Caco-2 (cell line): ENCODE results near the gene GNAO1. TPM values are rescaled to one million over a fixed set of nuclear protein-coding genes. Genes with fewer than 3 reads are reported as not detected.

Experiments used
- BruUV-seq: library from RNA; stranded (reverse); fragments of 400-500 nt; replicated peaks from 2 replicates; lab custom pipeline; 2021; lab: Mats Ljungman, UMichigan
- CTCF ChIA-PET: fragments of 300-600 bp; sonication (Branson Sonifier 250); formaldehyde crosslinking; loops from one replicate; lab custom pipeline; 2022; ENCODE audit warnings: antibody characterized with exemption; lab: Charles Lee
- POLR2A ChIA-PET: fragments of 300-600 bp; sonication (Branson Sonifier 250); formaldehyde crosslinking; loops from one replicate; lab custom pipeline; 2022; ENCODE audit warnings: antibody characterized with exemption; lab: Charles Lee
- DNase-seq, 2 experiments: peaks; one replicate each; pipeline versions ENCODE4 v3.0.0 to v3.0.0-alpha.2; 2020 to 2022
- H3K27me3 ChIP-seq: replicated peaks from 2 replicates; pipeline ENCODE4 v1.6.0; 2011; ENCODE audit warnings: low read length; ENCODE audit not compliant: control insufficient read depth, insufficient read depth
- H3K36me3 ChIP-seq: 2 replicates; pipeline ENCODE4 v1.5.1; 2011; ENCODE audit warnings: low read length; ENCODE audit not compliant: control insufficient read depth, insufficient read depth
- H3K4me1 ChIP-seq: fragments of 250-450 bp; sonication (Bioruptor Pico); 2 replicates; pipeline ENCODE4 v1.5.1; 2020; ENCODE audit warnings: mild to moderate bottlenecking
- H3K4me3 ChIP-seq: 2 replicates; pipeline ENCODE4 v1.5.1; 2011; ENCODE audit warnings: low read depth, mild to moderate bottlenecking, control low read depth, low read length
- H3K9me3 ChIP-seq: fragments of 250-450 bp; sonication (Bioruptor Pico); 2 replicates; pipeline ENCODE4 v1.5.1; 2020; ENCODE audit warnings: mild to moderate bottlenecking, moderate library complexity
- H3K27ac Mint-ChIP-seq: one replicate; pipeline ENCODE4 v1.8.0; 2022; ENCODE audit warnings: mixed read lengths; ENCODE audit not compliant: unreplicated experiment
- H3K27me3 Mint-ChIP-seq: one replicate; pipeline ENCODE4 v1.8.0; 2022; ENCODE audit warnings: mixed read lengths; ENCODE audit not compliant: insufficient read depth, unreplicated experiment
- H3K36me3 Mint-ChIP-seq: one replicate; pipeline ENCODE4 v1.8.0; 2022; ENCODE audit warnings: mild to moderate bottlenecking, mixed read lengths; ENCODE audit not compliant: insufficient read depth, unreplicated experiment
- H3K4me1 Mint-ChIP-seq: one replicate; pipeline ENCODE4 v1.8.0; 2022; ENCODE audit warnings: low read depth, mixed read lengths; ENCODE audit not compliant: unreplicated experiment
- H3K4me3 Mint-ChIP-seq: one replicate; pipeline ENCODE4 v1.8.0; 2022; ENCODE audit warnings: mild to moderate bottlenecking, moderate library complexity, mixed read lengths; ENCODE audit not compliant: unreplicated experiment
- H3K9me3 Mint-ChIP-seq: one replicate; pipeline ENCODE4 v1.8.0; 2022; ENCODE audit warnings: mixed read lengths; ENCODE audit not compliant: unreplicated experiment
- CTCF ChIP-seq, 2 experiments: fragments of 200-600 bp in 1 of 2; IDR thresholded peaks; 1 replicate in 1 of 2; 2 replicates in 1 of 2; pipeline versions ENCODE4 v1.5.1 to v1.8.0; 2011 to 2022; ENCODE audit warnings: antibody characterized with exemption in 1 of 2, control low read depth in 1 of 2, inconsistent platforms in 1 of 2, low read depth in 1 of 2, low read length in 1 of 2, mild to moderate bottlenecking in 1 of 2, moderate library complexity in 1 of 2; ENCODE audit not compliant: insufficient read depth in 1 of 2, severe bottlenecking in 1 of 2, unreplicated experiment in 1 of 2
- intact Hi-C: fragments of 100-400 bp; cut with micrococcal nuclease; formaldehyde crosslinking; loops from one replicate; pipeline ENCODE4 v1.10.0; 2022; ENCODE audit not compliant: unreplicated experiment
- total RNA-seq: library from RNA; stranded (reverse); gene quantifications from 2 replicates; pipeline ENCODE4 v1.2.3, GENCODE V29; 2022

Gene GNAO1
- total RNA-seq, 1 experiment from 2014 or later, result 3.2 TPM

DNA sequence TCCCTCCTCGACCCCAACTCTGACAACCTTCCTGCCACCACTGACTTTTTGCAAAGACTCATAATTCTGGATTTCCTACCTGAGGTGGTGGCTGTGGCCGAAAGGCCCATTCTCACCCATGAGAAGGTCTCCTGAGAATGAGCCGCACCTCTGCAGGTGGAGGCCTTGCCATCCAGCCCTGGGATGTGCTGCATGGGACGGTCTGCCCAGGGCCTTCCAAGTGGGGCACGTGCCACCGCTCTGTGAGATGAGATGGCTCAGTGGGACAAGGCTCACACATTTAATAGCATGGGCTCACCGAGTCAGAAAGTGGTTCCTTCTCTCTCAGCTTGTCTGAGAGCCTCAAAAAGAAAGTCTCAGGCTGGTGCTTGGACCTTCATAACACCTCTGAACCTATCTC lies 121.3 kb downstream of the GNAO1 start:
- CTCF ChIA-PET, result interaction anchor here (0.7 kb wide), 1 partner anchor 189 kb away, joined by 3 read pairs; no protein-coding TSS in a partner anchor
- Histone ChIP-seq H3K27me3 (no peaks in the 10 kb centered on the region), H3K9me3 (no peaks in the 10 kb centered on the region), H3K4me3 (no peak overlapping the region), H3K36me3 (no peaks in the 10 kb centered on the region), H3K4me1 (no peaks in the 10 kb centered on the region)
- intact Hi-C loops, result no loop called here
- Mint-ChIP-seq H3K4me1 (no peaks in the 10 kb centered on the region), H3K27ac (no peak overlapping the region), H3K27me3 (peaks cover 4% of the 10 kb centered on the region), H3K4me3 (no peak overlapping the region), H3K36me3 (no peaks in the 10 kb centered on the region), H3K9me3 (no peaks in the 10 kb centered on the region)
- POLR2A ChIA-PET, result no interaction called here
- no peak for DNase-seq
- no TSS peak for BruUV-seq
- no peak for TF ChIP-seq CTCF (IDR thresholded peaks at IDR 0.05; ENCODE audit: insufficient read depth in 1 of 2, low read depth in 1 of 2, low read length in 1 of 2, severe bottlenecking in 1 of 2, unreplicated experiment in 1 of 2)

DNA sequence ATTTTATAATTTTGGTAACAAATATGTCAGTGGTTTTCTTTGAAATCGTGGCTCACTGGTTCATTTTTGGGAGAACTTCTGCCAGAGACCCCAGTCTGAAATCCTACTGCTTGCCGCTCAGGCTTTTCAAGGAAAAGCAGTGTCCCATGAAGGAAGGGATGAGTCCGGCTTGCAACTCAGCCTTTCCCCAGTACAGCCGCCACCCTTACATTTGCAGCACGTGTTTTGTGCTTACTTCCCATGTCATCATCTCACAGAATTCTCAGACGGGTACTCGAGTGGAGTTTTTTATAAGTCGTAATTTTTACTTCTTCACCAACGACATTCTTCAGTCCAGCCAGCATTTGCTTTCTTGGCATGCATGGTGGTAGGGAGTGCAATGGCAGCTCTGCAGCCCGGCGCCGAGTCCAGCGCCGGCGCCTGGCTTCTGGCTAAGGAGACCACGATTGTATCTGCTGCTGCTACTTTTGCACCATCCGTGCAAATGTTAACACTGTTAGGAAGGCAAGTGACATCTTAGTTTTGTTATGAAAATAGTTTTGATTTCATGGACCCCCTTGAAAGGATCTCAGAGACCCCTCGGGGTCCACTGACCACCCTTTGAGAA lies 123.1 kb downstream of the GNAO1 start:
- CTCF ChIA-PET, result no interaction called here
- Mint-ChIP-seq H3K9me3 (no peaks in the 10 kb centered on the region), H3K4me3 (no peak overlapping the region), H3K36me3 (no peaks in the 10 kb centered on the region), H3K27ac (no peak overlapping the region), H3K27me3 (peaks cover 4% of the 10 kb centered on the region), H3K4me1 (no peaks in the 10 kb centered on the region)
- no peaks in the 10 kb centered on the region for H3K4me1 ChIP-seq
- DNase-seq, result no peak
- H3K9me3 ChIP-seq, result no peaks in the 10 kb centered on the region
- no peaks in the 10 kb centered on the region for H3K27me3 ChIP-seq
- H3K4me3 ChIP-seq, result no peak overlapping the region
- no peaks in the 10 kb centered on the region for H3K36me3 ChIP-seq
- no TSS peak for BruUV-seq
- POLR2A ChIA-PET, result no interaction called here
- TF ChIP-seq CTCF (IDR thresholded peaks at IDR 0.05; ENCODE audit: insufficient read depth in 1 of 2, low read depth in 1 of 2, low read length in 1 of 2, severe bottlenecking in 1 of 2, unreplicated experiment in 1 of 2), result no peak
- intact Hi-C loops, result no loop called here

- POLR2A ChIA-PET, result no interaction called here
These were observed 124.7 kb downstream of the GNAO1 start for GRCh38 chr16:56315955-56316354.

More at GRCh38 chr16:56315955-56316354, 124.7 kb downstream of the GNAO1 start:
- no TSS peak for BruUV-seq
- H3K4me3 ChIP-seq, result no peak overlapping the region
- DNase-seq, result no peak
- intact Hi-C loops, result no loop called here
- Mint-ChIP-seq H3K36me3 (no peaks in the 10 kb centered on the region), H3K9me3 (no peaks in the 10 kb centered on the region), H3K4me3 (no peak overlapping the region), H3K27ac (no peak overlapping the region), H3K27me3 (peaks cover 4% of the 10 kb centered on the region), H3K4me1 (no peaks in the 10 kb centered on the region)
- no peaks in the 10 kb centered on the region for H3K36me3 ChIP-seq
- no peaks in the 10 kb centered on the region for H3K9me3 ChIP-seq
- CTCF ChIA-PET, result no interaction called here
- no peaks in the 10 kb centered on the region for H3K27me3 ChIP-seq
- TF ChIP-seq CTCF (IDR thresholded peaks at IDR 0.05; ENCODE audit: insufficient read depth in 1 of 2, low read depth in 1 of 2, low read length in 1 of 2, severe bottlenecking in 1 of 2, unreplicated experiment in 1 of 2), result no peak
- H3K4me1 ChIP-seq, result no peaks in the 10 kb centered on the region
